Chondrocyte (in vitro differentiated cells): Measurements from ENCODE around the gene KCND3. TPM values are rescaled to one million over a fixed set of nuclear protein-coding genes. Genes with fewer than 3 reads are reported as not detected.

Experiments used
- DNase-seq: peaks from one replicate; pipeline ENCODE4 v3.0.0; 2021; ENCODE audit warnings: mixed read lengths, low spot score
- H3K27ac Mint-ChIP-seq: one replicate; pipeline ENCODE4 v1.8.0; 2021; ENCODE audit warnings: mild to moderate bottlenecking, moderate library complexity, mixed read lengths; ENCODE audit not compliant: unreplicated experiment
- H3K27me3 Mint-ChIP-seq: 2 replicates; pipeline ENCODE4 v1.8.0; 2021; ENCODE audit warnings: low read depth, mixed read lengths
- H3K36me3 Mint-ChIP-seq: 2 replicates; pipeline ENCODE4 v1.8.0; 2021; ENCODE audit warnings: low read depth, mixed read lengths
- H3K4me1 Mint-ChIP-seq: 2 replicates; pipeline ENCODE4 v1.8.0; 2021; ENCODE audit warnings: low read depth, mild to moderate bottlenecking, mixed read lengths
- H3K4me3 Mint-ChIP-seq: one replicate; pipeline ENCODE4 v1.8.0; 2021; ENCODE audit warnings: mild to moderate bottlenecking, moderate library complexity, mixed read lengths; ENCODE audit not compliant: unreplicated experiment
- H3K9me3 Mint-ChIP-seq: 2 replicates; pipeline ENCODE4 v1.8.0; 2021; ENCODE audit warnings: low read depth, mixed read lengths
- total RNA-seq: library from RNA; stranded (reverse); gene quantifications from 3 replicates; pipeline ENCODE4 v1.2.1, GENCODE V29; 2021
- TF ChIP-seq, protein P1 (sequence below): fragments of 200-600 bp; sonication (generic); IDR thresholded peaks from 2 replicates; pipeline ENCODE4 v1.5.0; 2021; ENCODE audit warnings: antibody characterized with exemption, mild to moderate bottlenecking, moderate library complexity

Gene KCND3
- total RNA-seq, 1 donor from 2014 or later, result 0.99 TPM

- TF ChIP-seq, protein P1, sequence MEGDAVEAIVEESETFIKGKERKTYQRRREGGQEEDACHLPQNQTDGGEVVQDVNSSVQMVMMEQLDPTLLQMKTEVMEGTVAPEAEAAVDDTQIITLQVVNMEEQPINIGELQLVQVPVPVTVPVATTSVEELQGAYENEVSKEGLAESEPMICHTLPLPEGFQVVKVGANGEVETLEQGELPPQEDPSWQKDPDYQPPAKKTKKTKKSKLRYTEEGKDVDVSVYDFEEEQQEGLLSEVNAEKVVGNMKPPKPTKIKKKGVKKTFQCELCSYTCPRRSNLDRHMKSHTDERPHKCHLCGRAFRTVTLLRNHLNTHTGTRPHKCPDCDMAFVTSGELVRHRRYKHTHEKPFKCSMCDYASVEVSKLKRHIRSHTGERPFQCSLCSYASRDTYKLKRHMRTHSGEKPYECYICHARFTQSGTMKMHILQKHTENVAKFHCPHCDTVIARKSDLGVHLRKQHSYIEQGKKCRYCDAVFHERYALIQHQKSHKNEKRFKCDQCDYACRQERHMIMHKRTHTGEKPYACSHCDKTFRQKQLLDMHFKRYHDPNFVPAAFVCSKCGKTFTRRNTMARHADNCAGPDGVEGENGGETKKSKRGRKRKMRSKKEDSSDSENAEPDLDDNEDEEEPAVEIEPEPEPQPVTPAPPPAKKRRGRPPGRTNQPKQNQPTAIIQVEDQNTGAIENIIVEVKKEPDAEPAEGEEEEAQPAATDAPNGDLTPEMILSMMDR, result no peak
- Mint-ChIP-seq H3K9me3 (no peaks in the 10 kb centered on the region), H3K27me3 (no peaks in the 10 kb centered on the region), H3K4me3 (no peak overlapping the region), H3K4me1 (no peaks in the 10 kb centered on the region), H3K27ac (no peak overlapping the region), H3K36me3 (peaks cover 1% of the 10 kb centered on the region)
- DNase-seq, result no peak
Measured at GRCh38 chr1:111894497-111894896, 95.0 kb downstream of the KCND3 start.

GRCh38 chr1:111891566-111891965, 97.9 kb downstream of the KCND3 start:
- no peaks in the 10 kb centered on the region for H3K9me3 Mint-ChIP-seq
- no peak overlapping the region for H3K27ac Mint-ChIP-seq
- TF ChIP-seq, protein P1, result no peak
- H3K4me1 Mint-ChIP-seq, result no peaks in the 10 kb centered on the region
- H3K36me3 Mint-ChIP-seq, result no peaks in the 10 kb centered on the region
- no peak for DNase-seq
- H3K4me3 Mint-ChIP-seq, result no peak overlapping the region
- peaks cover 12% of the 10 kb centered on the region for H3K27me3 Mint-ChIP-seq

DNA sequence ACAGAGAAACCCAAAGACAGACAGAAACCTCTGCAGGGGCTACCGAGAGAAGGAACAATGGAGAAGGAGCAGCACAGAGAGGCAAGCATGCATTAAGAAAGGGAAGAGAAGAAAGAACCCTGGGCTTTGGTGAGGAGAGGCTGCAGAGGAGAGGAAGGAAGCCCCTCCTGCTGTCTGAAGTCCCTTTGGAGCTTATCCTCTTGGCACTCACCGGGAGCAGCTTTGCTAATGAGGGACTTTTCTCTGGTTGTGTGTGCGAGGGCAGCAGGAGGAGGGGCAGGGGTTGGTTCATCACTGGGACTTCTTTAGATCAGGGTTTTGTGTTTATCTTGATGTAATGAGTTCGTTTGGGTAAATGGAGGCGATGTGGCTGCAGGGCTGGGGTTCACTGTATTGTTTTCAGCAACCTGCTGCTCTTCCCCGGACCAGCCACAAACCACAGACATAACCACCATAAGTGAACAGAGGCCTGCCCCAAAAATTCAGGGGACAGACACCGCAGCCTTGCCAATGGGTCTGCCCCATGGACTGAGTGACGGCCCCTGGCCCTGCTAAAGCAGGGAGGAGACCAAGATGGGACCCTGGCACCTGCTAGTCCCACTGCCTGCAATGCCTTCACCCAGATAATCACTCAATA, 100.6 kb downstream of the KCND3 start:
- Mint-ChIP-seq H3K4me3 (no peak overlapping the region), H3K27me3 (peaks cover 12% of the 10 kb centered on the region), H3K4me1 (no peaks in the 10 kb centered on the region), H3K27ac (no peak overlapping the region), H3K9me3 (no peaks in the 10 kb centered on the region), H3K36me3 (no peaks in the 10 kb centered on the region)
- TF ChIP-seq, protein P1, result no peak
- no peak for DNase-seq

DNA sequence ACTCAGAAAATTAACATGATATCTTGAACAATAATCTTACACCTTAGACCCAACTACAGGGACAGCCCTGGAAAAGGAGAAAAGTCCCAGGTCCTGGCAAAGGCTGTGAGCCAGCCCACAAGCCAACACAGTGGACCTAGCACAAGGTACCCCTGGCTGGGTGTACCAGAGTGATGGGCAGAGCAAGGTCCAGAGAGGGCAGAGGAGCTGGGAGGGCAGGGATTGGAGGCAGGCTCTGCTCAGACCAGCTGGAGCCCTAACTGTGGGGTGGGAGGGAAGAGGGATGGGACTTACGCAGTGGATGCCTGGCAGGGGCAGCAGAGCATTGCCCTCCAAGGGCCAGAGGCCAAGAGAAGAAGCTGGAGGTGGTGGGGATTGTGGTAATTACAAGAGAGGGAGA, 101.6 kb downstream of the KCND3 start:
- Mint-ChIP-seq H3K27me3 (peaks cover 17% of the 10 kb centered on the region), H3K36me3 (no peaks in the 10 kb centered on the region), H3K9me3 (no peaks in the 10 kb centered on the region), H3K27ac (no peak overlapping the region), H3K4me1 (no peaks in the 10 kb centered on the region), H3K4me3 (no peak overlapping the region)
- TF ChIP-seq, protein P1, result no peak
- DNase-seq, result no peak

- H3K4me1 Mint-ChIP-seq, result no peaks in the 10 kb centered on the region
- peaks cover 18% of the 10 kb centered on the region for H3K27me3 Mint-ChIP-seq
- no peak overlapping the region for H3K4me3 Mint-ChIP-seq
- H3K27ac Mint-ChIP-seq, result no peak overlapping the region
- H3K36me3 Mint-ChIP-seq, result no peaks in the 10 kb centered on the region
- TF ChIP-seq, protein P1, result no peak
- DNase-seq, result no peak
- no peaks in the 10 kb centered on the region for H3K9me3 Mint-ChIP-seq
Measured at GRCh38 chr1:111887385-111887784, 102.1 kb downstream of the KCND3 start.
